ENCODE measurements around the gene ARHGEF19.

The ARHGEF19 gene

GRCh38 chr1:16151196-16151994 lies 61.1 kb downstream of the ARHGEF19 start:
- no peak for DNase-seq (ENCODE audit: low read depth in 2 of 2, low spot score in 1 of 2)

GRCh38 chr1:16150508-16150907 lies 61.9 kb downstream of the ARHGEF19 start:
- DNase-seq (ENCODE audit: low read depth in 2 of 2, low spot score in 1 of 2), result no peak

GRCh38 chr1:16149702-16150488 lies 62.6 kb downstream of the ARHGEF19 start:
- no peak for DNase-seq (ENCODE audit: low read depth in 2 of 2, low spot score in 1 of 2)

GRCh38 chr1:16149146-16149545 lies 63.3 kb downstream of the ARHGEF19 start:
- no peak for DNase-seq (ENCODE audit: low read depth in 2 of 2, low spot score in 1 of 2)

GRCh38 chr1:16148329-16149092 lies 63.9 kb downstream of the ARHGEF19 start:
- no peak for DNase-seq (ENCODE audit: low read depth in 2 of 2, low spot score in 1 of 2)

Measured in stimulated activated CD8-positive, alpha-beta memory T cell treated with anti-CD3 and anti-CD28 coated beads, Interleukin-4, amount 100 ng/mL, for 1 hour (primary cell).